OCI-LY1 (cell line): ENCODE data around the gene ZNF22.

Experiments
- H2AFZ ChIP-seq: fragments of 200-600 bp; sonication (generic), shearing (Covaris generic); 2 replicates; pipeline ENCODE4 v1.6.0; 2014; ENCODE audit warnings: antibody characterized with exemption, mild to moderate bottlenecking, low read length
- H3F3A ChIP-seq: fragments of 200-600 bp; sonication (generic), shearing (Covaris generic); 2 replicates; pipeline ENCODE4 v1.6.0; 2014; ENCODE audit warnings: mild to moderate bottlenecking, antibody characterized with exemption, low read length, moderate library complexity; ENCODE audit not compliant: insufficient read depth
- H3K27ac ChIP-seq: fragments of 200-600 bp; sonication (generic); 2 replicates; pipeline ENCODE4 v1.5.1; 2014; ENCODE audit warnings: low read length, mixed run types, mild to moderate bottlenecking, low read depth; ENCODE audit not compliant: poor library complexity, severe bottlenecking
- H3K27me3 ChIP-seq: fragments of 200-600 bp; sonication (generic); 2 replicates; pipeline ENCODE4 v1.6.0; 2014; ENCODE audit warnings: antibody characterized with exemption, mild to moderate bottlenecking, low read length, moderate library complexity; ENCODE audit not compliant: insufficient read depth
- H3K36me3 ChIP-seq: fragments of 200-600 bp; sonication (generic); 2 replicates; pipeline ENCODE4 v1.6.1; 2014; ENCODE audit warnings: mild to moderate bottlenecking, antibody characterized with exemption, low read length, moderate library complexity, mixed read lengths; ENCODE audit not compliant: insufficient read depth
- H3K4me1 ChIP-seq: fragments of 200-600 bp; sonication (generic); 2 replicates; pipeline ENCODE4 v1.5.1; 2014; ENCODE audit warnings: mild to moderate bottlenecking, low read length, moderate library complexity; ENCODE audit not compliant: insufficient read depth, severe bottlenecking
- H3K4me2 ChIP-seq: fragments of 200-600 bp; sonication (generic), shearing (Covaris generic); 2 replicates; pipeline ENCODE4 v1.6.1; 2014; ENCODE audit warnings: low read length
- H3K4me3 ChIP-seq: fragments of 200-600 bp; sonication (generic); 2 replicates; pipeline ENCODE4 v1.5.1; 2014; ENCODE audit warnings: low read length, low read depth, mild to moderate bottlenecking, mixed read lengths; ENCODE audit not compliant: poor library complexity, severe bottlenecking
- H3K79me2 ChIP-seq: fragments of 200-600 bp; shearing (Covaris generic); 2 replicates; pipeline ENCODE4 v1.6.1; 2016; ENCODE audit warnings: mixed run types, low read length, mixed read lengths; ENCODE audit not compliant: insufficient read depth
- H3K9ac ChIP-seq: fragments of 200-600 bp; sonication (generic), shearing (Covaris generic); 2 replicates; pipeline ENCODE4 v1.6.1; 2014; ENCODE audit warnings: mild to moderate bottlenecking, low read length, mixed read lengths
- H3K9me2 ChIP-seq: fragments of 200-600 bp; sonication (generic), shearing (Covaris generic); 2 replicates; pipeline ENCODE4 v1.6.1; 2014; ENCODE audit warnings: low read depth, mild to moderate bottlenecking, low read length, mixed read lengths
- H3K9me3 ChIP-seq: fragments of 200-600 bp; shearing (Covaris generic); 2 replicates; pipeline ENCODE4 v1.6.1; 2014; ENCODE audit warnings: low read length, mixed read lengths
- H4K20me1 ChIP-seq: fragments of 200-600 bp; sonication (generic), shearing (Covaris generic); 2 replicates; pipeline ENCODE4 v1.6.0; 2016; ENCODE audit warnings: mild to moderate bottlenecking, low read length; ENCODE audit not compliant: insufficient read depth
- EZH2 ChIP-seq: fragments of 200-600 bp; sonication (generic), shearing (Covaris generic); IDR thresholded peaks from 2 replicates; pipeline ENCODE4 v1.8.0; 2017; ENCODE audit warnings: borderline replicate concordance, mixed run types, mild to moderate bottlenecking, antibody characterized with exemption, low read length, moderate library complexity, mixed read lengths
- TF ChIP-seq, protein P1 (sequence below): fragments of 200-600 bp; sonication (generic), shearing (Covaris generic); IDR thresholded peaks from 2 replicates; pipeline ENCODE4 v1.5.1; 2017; ENCODE audit warnings: mild to moderate bottlenecking, antibody characterized with exemption, low read length, moderate library complexity, mixed read lengths

ZNF22 gene

DNA sequence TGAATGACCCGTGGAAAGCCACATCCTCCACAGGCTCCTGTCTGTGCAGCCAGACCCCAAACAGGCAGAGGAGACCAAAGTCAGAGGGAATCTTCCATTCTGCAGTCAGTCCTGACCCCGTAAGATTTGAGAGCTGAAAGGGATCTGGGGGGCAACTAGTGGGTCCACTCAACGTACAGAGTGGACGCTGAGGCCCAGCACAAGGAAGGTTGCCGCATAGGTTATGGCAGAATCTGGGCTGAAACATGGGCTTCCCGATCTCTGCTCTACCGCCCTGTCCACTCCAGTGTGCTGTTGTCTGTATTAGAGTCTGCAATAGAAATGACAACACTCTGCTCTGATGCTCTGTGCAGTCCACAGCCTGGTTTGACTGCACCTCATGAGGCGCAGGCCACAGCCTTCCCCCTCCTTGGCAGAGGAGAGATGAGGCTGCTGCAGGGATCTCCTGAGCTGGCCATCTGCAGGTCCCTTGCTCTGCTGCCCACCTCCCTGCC lies 7.9 kb upstream of the ZNF22 start:
- no peaks in the 10 kb centered on the region for H4K20me1 ChIP-seq
- H3K4me2 ChIP-seq, result no peak overlapping the region
- TF ChIP-seq, protein P1, sequence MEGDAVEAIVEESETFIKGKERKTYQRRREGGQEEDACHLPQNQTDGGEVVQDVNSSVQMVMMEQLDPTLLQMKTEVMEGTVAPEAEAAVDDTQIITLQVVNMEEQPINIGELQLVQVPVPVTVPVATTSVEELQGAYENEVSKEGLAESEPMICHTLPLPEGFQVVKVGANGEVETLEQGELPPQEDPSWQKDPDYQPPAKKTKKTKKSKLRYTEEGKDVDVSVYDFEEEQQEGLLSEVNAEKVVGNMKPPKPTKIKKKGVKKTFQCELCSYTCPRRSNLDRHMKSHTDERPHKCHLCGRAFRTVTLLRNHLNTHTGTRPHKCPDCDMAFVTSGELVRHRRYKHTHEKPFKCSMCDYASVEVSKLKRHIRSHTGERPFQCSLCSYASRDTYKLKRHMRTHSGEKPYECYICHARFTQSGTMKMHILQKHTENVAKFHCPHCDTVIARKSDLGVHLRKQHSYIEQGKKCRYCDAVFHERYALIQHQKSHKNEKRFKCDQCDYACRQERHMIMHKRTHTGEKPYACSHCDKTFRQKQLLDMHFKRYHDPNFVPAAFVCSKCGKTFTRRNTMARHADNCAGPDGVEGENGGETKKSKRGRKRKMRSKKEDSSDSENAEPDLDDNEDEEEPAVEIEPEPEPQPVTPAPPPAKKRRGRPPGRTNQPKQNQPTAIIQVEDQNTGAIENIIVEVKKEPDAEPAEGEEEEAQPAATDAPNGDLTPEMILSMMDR, result no peak
- no peak for TF ChIP-seq EZH2
- H3F3A ChIP-seq, result no peaks in the 10 kb centered on the region
- no peaks in the 10 kb centered on the region for H3K79me2 ChIP-seq
- no peaks in the 10 kb centered on the region for H3K9me3 ChIP-seq
- H2AFZ ChIP-seq, result no peak overlapping the region
- H3K9me2 ChIP-seq, result no peaks in the 10 kb centered on the region
- no peaks in the 10 kb centered on the region for H3K4me1 ChIP-seq
- no peak overlapping the region for H3K27ac ChIP-seq
- H3K27me3 ChIP-seq, result 0 out of 2 replicates have a peak, but pooled peaks cover 3% of the 10 kb centered on the region
- H3K4me3 ChIP-seq, result no peak overlapping the region
- no peaks in the 10 kb centered on the region for H3K36me3 ChIP-seq
- H3K9ac ChIP-seq, result no peak overlapping the region

GRCh38 chr10:44993226-44993921 lies 7.3 kb upstream of the ZNF22 start:
- H3K79me2 ChIP-seq, result no peaks in the 10 kb centered on the region
- H3K4me2 ChIP-seq, result no peak overlapping the region
- 0 out of 2 replicates have a peak, but pooled peaks cover 3% of the 10 kb centered on the region for H3K27me3 ChIP-seq
- H4K20me1 ChIP-seq, result no peaks in the 10 kb centered on the region
- no peaks in the 10 kb centered on the region for H3F3A ChIP-seq
- H3K27ac ChIP-seq, result no peak overlapping the region
- TF ChIP-seq EZH2, result no peak
- TF ChIP-seq, protein P1, result no peak
- H2AFZ ChIP-seq, result no peak overlapping the region
- no peaks in the 10 kb centered on the region for H3K4me1 ChIP-seq
- H3K36me3 ChIP-seq, result no peaks in the 10 kb centered on the region
- no peak overlapping the region for H3K9ac ChIP-seq
- no peaks in the 10 kb centered on the region for H3K9me3 ChIP-seq
- no peaks in the 10 kb centered on the region for H3K9me2 ChIP-seq
- no peak overlapping the region for H3K4me3 ChIP-seq

- Histone ChIP-seq H3K79me2 (no peaks in the 10 kb centered on the region), H3K27me3 (0 out of 2 replicates have a peak, but pooled peaks cover 3% of the 10 kb centered on the region), H2AFZ (no peak overlapping the region), H3K4me3 (no peak overlapping the region), H3K9ac (no peak overlapping the region), H3K4me2 (no peak overlapping the region), H3K27ac (no peak overlapping the region), H3K9me3 (no peaks in the 10 kb centered on the region), H4K20me1 (no peaks in the 10 kb centered on the region), H3K36me3 (no peaks in the 10 kb centered on the region), H3K9me2 (no peaks in the 10 kb centered on the region), H3K4me1 (no peaks in the 10 kb centered on the region), H3F3A (no peaks in the 10 kb centered on the region)
- TF ChIP-seq, protein P1, result no peak
- no peak for TF ChIP-seq EZH2
These were observed 6.6 kb upstream of the ZNF22 start for GRCh38 chr10:44993922-44994751.
